Stomach (tissue), 9 donors: Measurements from ENCODE around the gene COL5A1. TPM values are rescaled to one million over a fixed set of nuclear protein-coding genes. Genes with fewer than 3 reads are reported as not detected.

Experiments
- DNase-seq, 2 donors: peaks; one replicate each; pipeline versions ENCODE4 v3.0.0 to v3.0.0-alpha.2; 2013 to 2019
- H3K27ac ChIP-seq, 5 donors: fragments of 200-600 bp in 4 of 5; sonication (generic) in 4 of 5; one replicate each; pipeline ENCODE4 v1.5.1; 2013 to 2019; ENCODE audit warnings: mild to moderate bottlenecking in 1 of 5, moderate library complexity in 1 of 5
- H3K27me3 ChIP-seq, 3 donors: fragments of 200-600 bp; sonication (generic); one replicate each; pipeline ENCODE4 v1.5.1; 2017 to 2019; ENCODE audit warnings: mixed run types in 1 of 3
- H3K36me3 ChIP-seq, 4 donors: fragments of 200-600 bp; sonication (generic); 1 replicate in 3 of 4; 2 replicates in 1 of 4; pipeline ENCODE4 v1.5.1; 2016 to 2019
- H3K4me1 ChIP-seq, 4 donors: fragments of 200-600 bp; sonication (generic); one replicate each; pipeline ENCODE4 v1.5.1; 2016 to 2019
- H3K4me3 ChIP-seq, 4 donors: fragments of 200-600 bp; sonication (generic) in 3 of 4; one replicate each; pipeline ENCODE4 v1.5.1; 2016 to 2019; ENCODE audit warnings: mild to moderate bottlenecking in 1 of 4
- H3K9me3 ChIP-seq, 4 donors: fragments of 200-600 bp; sonication (generic); one replicate each; pipeline ENCODE4 v1.5.1; 2016 to 2019
- CTCF ChIP-seq, 7 experiments: fragments of 450-650 bp in 4 of 7; fragments of 200-600 bp in 3 of 7; sonication (generic) in 3 of 7; IDR thresholded peaks; one replicate each; pipeline ENCODE4 v1.5.1; 2016 to 2019; ENCODE audit warnings: antibody characterized with exemption in 7 of 7, control low read depth in 2 of 7, mild to moderate bottlenecking in 1 of 7
- EP300 ChIP-seq: sonication (generic); formaldehyde crosslinking; IDR thresholded peaks from one replicate; pipeline ENCODE4 v1.6.1; 2017; ENCODE audit warnings: antibody characterized with exemption
- POLR2A ChIP-seq, 4 donors: fragments of 450-650 bp; IDR thresholded peaks; one replicate each; pipeline ENCODE4 v1.6.1; 2016; ENCODE audit warnings: antibody characterized with exemption in 4 of 4, control low read depth in 2 of 4, mild to moderate bottlenecking in 1 of 4, moderate library complexity in 1 of 4
- POLR2AphosphoS5 ChIP-seq, 3 donors: sonication (generic); formaldehyde crosslinking; IDR thresholded peaks; one replicate each; pipeline ENCODE4 v1.6.1; 2016; ENCODE audit warnings: antibody characterized with exemption in 3 of 3
- WGBS, 5 donors: extraction: QIAGEN DNeasy Blood & Tissue Kit in 3 of 5; methylation state at CpG; one replicate each; pipeline versions ENCODE4 v1.1.5 to v1.1.7; 2013 to 2018; 5-methylcytosine and 5-hydroxymethylcytosine counted together
- intact Hi-C: fragments of 100-400 bp; cut with DNase I; formaldehyde crosslinking; loops from one replicate; pipeline ENCODE4 v1.15.1; 2023; ENCODE audit warnings: low total_unique reads
- polyA plus RNA-seq, 3 donors: library from polyadenylated mRNA; stranded (reverse); fragments of 200-250 nt; gene quantifications; one replicate each; pipeline ENCODE4 v1.2.3, GENCODE V29; 2013
- total RNA-seq, 5 donors: library from RNA; depleted of rRNA; stranded (reverse); fragments of >200 nt; gene quantifications; one replicate each; pipeline versions ENCODE4 v1.1.0 to v1.2.3, GENCODE V29; 2014 to 2016
- donor health status: healthy with polysubstance abuse.
- donor health status: Bipolar disorder and iron deficiency.
- donor health status: healthy.

COL5A1 gene
- total and polyA plus RNA-seq, 8 donors = 7.3 to 205 (median 26.4) TPM

DNA sequence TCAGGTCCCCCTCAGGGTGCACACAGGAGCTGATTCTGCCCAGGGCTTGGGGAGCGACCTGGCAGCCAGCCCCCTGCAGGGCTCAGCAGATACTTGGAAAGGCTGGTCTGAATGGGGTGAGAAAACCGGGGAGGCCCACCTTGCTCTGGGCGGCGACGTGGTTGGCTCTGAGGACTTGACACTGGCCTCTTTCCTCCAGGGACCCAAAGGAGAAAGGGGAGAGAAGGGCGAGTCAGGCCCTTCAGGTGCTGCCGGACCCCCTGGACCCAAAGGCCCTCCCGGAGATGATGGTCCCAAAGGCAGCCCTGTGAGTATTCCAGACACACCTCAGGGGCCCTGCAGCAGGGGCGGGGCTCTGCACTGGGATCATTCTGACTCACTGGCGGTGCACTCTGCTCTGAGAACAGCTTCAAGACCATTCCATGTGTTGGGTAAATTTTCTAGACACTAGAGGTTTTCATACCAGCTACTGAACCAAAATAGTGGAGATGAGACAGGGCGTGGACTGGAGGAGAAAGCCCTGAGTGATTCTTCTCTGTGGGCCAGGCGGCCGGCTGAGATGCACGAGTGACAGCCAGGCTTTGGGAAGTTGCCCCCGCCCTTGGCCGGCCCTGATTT lies 173.1 kb downstream of the COL5A1 start:
- H3K9me3 ChIP-seq = no peaks in the 10 kb centered on the region
- no peak for TF ChIP-seq POLR2A (IDR thresholded peaks at IDR 0.05)
- TF ChIP-seq POLR2AphosphoS5 (IDR thresholded peaks at IDR 0.05) = no peak
- no peak for TF ChIP-seq CTCF (IDR thresholded peaks at IDR 0.05)
- no peak for TF ChIP-seq EP300
- no peak overlapping the region for H3K27ac ChIP-seq
- intact Hi-C loops = no loop called here
- 73 to 84% (median 79%) methylated on average over 14 to 16 of the region's 16 CpGs for WGBS, 5 donors
- peaks cover 11 to 96% (median 86%) of the 10 kb centered on the region in 4 donors for H3K36me3 ChIP-seq
- no peaks in the 10 kb centered on the region for H3K27me3 ChIP-seq
- DNase-seq = no peak
- H3K4me3 ChIP-seq = no peak overlapping the region
- no peaks in the 10 kb centered on the region for H3K4me1 ChIP-seq

GRCh38 chr9:134815435-134816214 lies 174.0 kb downstream of the COL5A1 start:
- peaks cover 11 to 96% (median 90%) of the 10 kb centered on the region in 4 donors for H3K36me3 ChIP-seq
- TF ChIP-seq EP300 = no peak
- TF ChIP-seq POLR2AphosphoS5 (IDR thresholded peaks at IDR 0.05) = no peak
- no peak for TF ChIP-seq POLR2A (IDR thresholded peaks at IDR 0.05)
- no peak for TF ChIP-seq CTCF (IDR thresholded peaks at IDR 0.05)
- DNase-seq = no peak

GRCh38 chr9:134816264-134816663 lies 174.7 kb downstream of the COL5A1 start:
- Histone ChIP-seq H3K27me3 (no peaks in the 10 kb centered on the region), H3K4me3 (no peak overlapping the region), H3K9me3 (no peaks in the 10 kb centered on the region), H3K27ac (no peak overlapping the region), H3K4me1 (no peaks in the 10 kb centered on the region), H3K36me3 (peaks cover 11 to 96% (median 90%) of the 10 kb centered on the region in 4 donors)
- TF ChIP-seq EP300 = no peak
- no peak for TF ChIP-seq POLR2A (IDR thresholded peaks at IDR 0.05)
- no peak for TF ChIP-seq POLR2AphosphoS5 (IDR thresholded peaks at IDR 0.05)
- TF ChIP-seq CTCF (IDR thresholded peaks at IDR 0.05) = no peak
- 82 to 90% (median 89%) methylated on average over 13 to 16 of the region's 16 CpGs for WGBS, 5 donors
- no peak for DNase-seq
- intact Hi-C loops = no loop called here

More at GRCh38 chr9:134815435-134816214, 174.0 kb downstream of the COL5A1 start:
- intact Hi-C loops = no loop called here
- H3K27ac ChIP-seq = no peak overlapping the region
- H3K27me3 ChIP-seq = no peaks in the 10 kb centered on the region
- no peak overlapping the region for H3K4me3 ChIP-seq
- H3K4me1 ChIP-seq = no peaks in the 10 kb centered on the region
- no peaks in the 10 kb centered on the region for H3K9me3 ChIP-seq
- WGBS, 5 donors = 78 to 87% (median 82%) methylated on average over 11 to 16 of the region's 16 CpGs

- peaks cover 11 to 100% (median 89%) of the 10 kb centered on the region in 4 donors for H3K36me3 ChIP-seq
- H3K27me3 ChIP-seq = no peaks in the 10 kb centered on the region
These were observed 176.5 kb downstream of the COL5A1 start for GRCh38 chr9:134818000-134818568.

More at GRCh38 chr9:134818000-134818568, 176.5 kb downstream of the COL5A1 start:
- intact Hi-C loops = no loop called here
- TF ChIP-seq POLR2AphosphoS5 (IDR thresholded peaks at IDR 0.05) = no peak
- no peak for TF ChIP-seq EP300
- TF ChIP-seq CTCF (IDR thresholded peaks at IDR 0.05) = no peak
- no peak for TF ChIP-seq POLR2A (IDR thresholded peaks at IDR 0.05)
- Histone ChIP-seq H3K9me3 (no peaks in the 10 kb centered on the region), H3K4me3 (no peak overlapping the region), H3K4me1 (no peaks in the 10 kb centered on the region), H3K27ac (no peak overlapping the region)
- WGBS, 5 donors = 88 to 93% (median 92%) methylated on average over 8 to 29 of the region's 29 CpGs
- no peak for DNase-seq
